Neural cell (in vitro differentiated cells): ENCODE results near the gene HOXA7.

Experiments used
- EZH2 ChIP-seq: fragments of 200-600, 300-800 bp; shearing (Covaris generic), sonication (generic); IDR thresholded peaks from 2 replicates; pipeline ENCODE4 v1.6.1; 2014; ENCODE audit warnings: antibody characterized with exemption, low read length, borderline replicate concordance, mild to moderate bottlenecking; ENCODE audit not compliant: insufficient read depth, poor library complexity, severe bottlenecking
- POLR2AphosphoS5 ChIP-seq: IDR thresholded peaks from 2 replicates; pipeline ENCODE4 v1.6.1; 2012
- TF ChIP-seq, protein P1 (sequence below): fragments of 450-650 bp; IDR thresholded peaks from 2 replicates; pipeline ENCODE4 v1.5.1; 2014; ENCODE audit warnings: antibody characterized with exemption, mild to moderate bottlenecking, moderate library complexity; ENCODE audit not compliant: poor library complexity, severe bottlenecking
- TF ChIP-seq, protein P2 (sequence below): IDR thresholded peaks from 2 replicates; pipeline ENCODE4 v1.6.1; 2012; ENCODE audit warnings: borderline replicate concordance

DNA sequence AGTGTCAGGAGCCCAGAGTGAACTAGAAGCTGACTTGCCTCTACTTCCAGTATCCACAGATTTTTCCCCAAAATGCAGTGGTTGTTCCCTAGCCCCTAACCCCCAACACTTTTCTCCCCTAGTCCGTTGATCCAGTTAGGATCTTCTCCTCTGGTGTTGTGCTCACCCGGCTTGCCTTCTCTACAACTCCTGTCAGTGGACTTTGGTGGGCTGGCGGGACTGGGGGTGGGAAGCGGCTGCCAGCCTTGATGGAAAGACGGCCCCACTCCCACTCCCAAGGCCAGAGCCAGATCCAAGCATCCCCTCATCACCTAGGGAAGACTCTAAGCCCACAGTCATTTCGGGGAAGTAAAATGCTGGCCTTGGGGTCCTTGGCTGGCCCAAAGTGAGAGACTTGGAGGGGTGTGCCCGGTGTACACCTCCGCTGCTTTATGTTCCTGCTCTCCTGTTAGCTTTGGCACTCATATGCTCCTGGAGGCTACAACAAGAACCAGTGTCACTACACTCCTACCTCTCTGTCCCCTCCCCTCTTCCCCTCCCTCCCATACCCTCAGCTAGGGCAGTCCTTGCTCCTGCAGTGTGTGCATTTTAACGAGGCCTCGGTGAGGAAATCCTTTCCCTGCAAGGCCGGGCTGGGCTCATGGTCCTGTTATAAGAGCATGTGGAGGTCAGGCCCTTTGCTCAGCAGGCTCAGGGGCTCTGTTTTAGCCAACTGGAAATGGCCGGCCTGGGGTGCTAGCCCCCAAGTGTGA lies 18.6 kb upstream of the HOXA7 start:
- TF ChIP-seq, protein P1, sequence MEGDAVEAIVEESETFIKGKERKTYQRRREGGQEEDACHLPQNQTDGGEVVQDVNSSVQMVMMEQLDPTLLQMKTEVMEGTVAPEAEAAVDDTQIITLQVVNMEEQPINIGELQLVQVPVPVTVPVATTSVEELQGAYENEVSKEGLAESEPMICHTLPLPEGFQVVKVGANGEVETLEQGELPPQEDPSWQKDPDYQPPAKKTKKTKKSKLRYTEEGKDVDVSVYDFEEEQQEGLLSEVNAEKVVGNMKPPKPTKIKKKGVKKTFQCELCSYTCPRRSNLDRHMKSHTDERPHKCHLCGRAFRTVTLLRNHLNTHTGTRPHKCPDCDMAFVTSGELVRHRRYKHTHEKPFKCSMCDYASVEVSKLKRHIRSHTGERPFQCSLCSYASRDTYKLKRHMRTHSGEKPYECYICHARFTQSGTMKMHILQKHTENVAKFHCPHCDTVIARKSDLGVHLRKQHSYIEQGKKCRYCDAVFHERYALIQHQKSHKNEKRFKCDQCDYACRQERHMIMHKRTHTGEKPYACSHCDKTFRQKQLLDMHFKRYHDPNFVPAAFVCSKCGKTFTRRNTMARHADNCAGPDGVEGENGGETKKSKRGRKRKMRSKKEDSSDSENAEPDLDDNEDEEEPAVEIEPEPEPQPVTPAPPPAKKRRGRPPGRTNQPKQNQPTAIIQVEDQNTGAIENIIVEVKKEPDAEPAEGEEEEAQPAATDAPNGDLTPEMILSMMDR = no peak
- no peak for TF ChIP-seq POLR2AphosphoS5
- TF ChIP-seq, protein P2, sequence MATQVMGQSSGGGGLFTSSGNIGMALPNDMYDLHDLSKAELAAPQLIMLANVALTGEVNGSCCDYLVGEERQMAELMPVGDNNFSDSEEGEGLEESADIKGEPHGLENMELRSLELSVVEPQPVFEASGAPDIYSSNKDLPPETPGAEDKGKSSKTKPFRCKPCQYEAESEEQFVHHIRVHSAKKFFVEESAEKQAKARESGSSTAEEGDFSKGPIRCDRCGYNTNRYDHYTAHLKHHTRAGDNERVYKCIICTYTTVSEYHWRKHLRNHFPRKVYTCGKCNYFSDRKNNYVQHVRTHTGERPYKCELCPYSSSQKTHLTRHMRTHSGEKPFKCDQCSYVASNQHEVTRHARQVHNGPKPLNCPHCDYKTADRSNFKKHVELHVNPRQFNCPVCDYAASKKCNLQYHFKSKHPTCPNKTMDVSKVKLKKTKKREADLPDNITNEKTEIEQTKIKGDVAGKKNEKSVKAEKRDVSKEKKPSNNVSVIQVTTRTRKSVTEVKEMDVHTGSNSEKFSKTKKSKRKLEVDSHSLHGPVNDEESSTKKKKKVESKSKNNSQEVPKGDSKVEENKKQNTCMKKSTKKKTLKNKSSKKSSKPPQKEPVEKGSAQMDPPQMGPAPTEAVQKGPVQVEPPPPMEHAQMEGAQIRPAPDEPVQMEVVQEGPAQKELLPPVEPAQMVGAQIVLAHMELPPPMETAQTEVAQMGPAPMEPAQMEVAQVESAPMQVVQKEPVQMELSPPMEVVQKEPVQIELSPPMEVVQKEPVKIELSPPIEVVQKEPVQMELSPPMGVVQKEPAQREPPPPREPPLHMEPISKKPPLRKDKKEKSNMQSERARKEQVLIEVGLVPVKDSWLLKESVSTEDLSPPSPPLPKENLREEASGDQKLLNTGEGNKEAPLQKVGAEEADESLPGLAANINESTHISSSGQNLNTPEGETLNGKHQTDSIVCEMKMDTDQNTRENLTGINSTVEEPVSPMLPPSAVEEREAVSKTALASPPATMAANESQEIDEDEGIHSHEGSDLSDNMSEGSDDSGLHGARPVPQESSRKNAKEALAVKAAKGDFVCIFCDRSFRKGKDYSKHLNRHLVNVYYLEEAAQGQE = no peak
- TF ChIP-seq EZH2 = no peak
